Measurements from ENCODE around the gene TCF7L1. TPM values are rescaled to one million over a fixed set of nuclear protein-coding genes. Genes with fewer than 3 reads are reported as not detected.

The TCF7L1 gene
- total RNA-seq, 2 donors from 2014 or later = 71.9 to 73.3 TPM

GRCh38 chr2:85309699-85310321 lies 176.6 kb downstream of the TCF7L1 start:
- DNase-seq = no peak
- WGBS, 2 experiments (ENCODE audit: insufficient coverage in 1 of 2, insufficient read length in 1 of 2) = 86 to 87% methylated on average over 14 to 19 of the region's 19 CpGs
- no peak overlapping the region for H3K27ac Mint-ChIP-seq
- peaks cover 6% of the 10 kb centered on the region for H3K4me1 Mint-ChIP-seq
- no peaks in the 10 kb centered on the region for H3K27me3 Mint-ChIP-seq (ENCODE audit: insufficient read depth)
- Histone ChIP-seq H3K9ac (ENCODE audit: extremely low read depth, low read length, poor library complexity, severe bottlenecking) (no peak overlapping the region), H3K27ac (ENCODE audit: low read depth, low read length) (no peak overlapping the region), H3K9me3 (ENCODE audit: control insufficient read depth, low read length) (no peaks in the 10 kb centered on the region), H3K4me3 (ENCODE audit: low read length) (no peak overlapping the region), H3K36me3 (ENCODE audit: control insufficient read depth, insufficient read depth, low read length) (peaks cover 47% of the 10 kb centered on the region), H3K27me3 (ENCODE audit: control insufficient read depth, insufficient read depth, low read length, poor library complexity, severe bottlenecking) (no peaks in the 10 kb centered on the region), H3K4me1 (ENCODE audit: control insufficient read depth, insufficient read depth, low read length) (no peaks in the 10 kb centered on the region)
- peaks cover 47% of the 10 kb centered on the region for H3K36me3 Mint-ChIP-seq (ENCODE audit: low read depth)
- H3K9me3 Mint-ChIP-seq = no peaks in the 10 kb centered on the region
- no peak for TF ChIP-seq CTCF (conservative IDR thresholded peaks at IDR 0.05)
- H3K4me3 Mint-ChIP-seq = no peak overlapping the region

GRCh38 chr2:85310330-85310729 lies 177.1 kb downstream of the TCF7L1 start:
- no peaks in the 10 kb centered on the region for H3K9me3 ChIP-seq (ENCODE audit: control insufficient read depth, low read length)
- no peak for TF ChIP-seq CTCF (conservative IDR thresholded peaks at IDR 0.05)
- Mint-ChIP-seq H3K9me3 (no peaks in the 10 kb centered on the region), H3K36me3 (ENCODE audit: low read depth) (peaks cover 42% of the 10 kb centered on the region), H3K4me1 (peaks cover 6% of the 10 kb centered on the region), H3K27ac (no peak overlapping the region), H3K27me3 (ENCODE audit: insufficient read depth) (no peaks in the 10 kb centered on the region), H3K4me3 (no peak overlapping the region)
- no peak overlapping the region for H3K4me3 ChIP-seq (ENCODE audit: low read length)
- H3K4me1 ChIP-seq (ENCODE audit: control insufficient read depth, insufficient read depth, low read length) = no peaks in the 10 kb centered on the region
- peaks cover 42% of the 10 kb centered on the region for H3K36me3 ChIP-seq (ENCODE audit: control insufficient read depth, insufficient read depth, low read length)
- no peak for DNase-seq
- H3K27ac ChIP-seq (ENCODE audit: low read depth, low read length) = no peak overlapping the region
- H3K27me3 ChIP-seq (ENCODE audit: control insufficient read depth, insufficient read depth, low read length, poor library complexity, severe bottlenecking) = no peaks in the 10 kb centered on the region
- 88 to 93% methylated on average over 3 of the region's 3 CpGs for WGBS, 2 experiments (ENCODE audit: insufficient coverage in 1 of 2, insufficient read length in 1 of 2)
- H3K9ac ChIP-seq (ENCODE audit: extremely low read depth, low read length, poor library complexity, severe bottlenecking) = no peak overlapping the region

- H3K36me3 Mint-ChIP-seq (ENCODE audit: low read depth) = peaks cover 31% of the 10 kb centered on the region
- no peak overlapping the region for H3K9ac ChIP-seq (ENCODE audit: extremely low read depth, low read length, poor library complexity, severe bottlenecking)
- H3K27me3 Mint-ChIP-seq (ENCODE audit: insufficient read depth) = no peaks in the 10 kb centered on the region
- H3K4me3 ChIP-seq (ENCODE audit: low read length) = no peak overlapping the region
- no peaks in the 10 kb centered on the region for H3K9me3 ChIP-seq (ENCODE audit: control insufficient read depth, low read length)
- TF ChIP-seq CTCF (conservative IDR thresholded peaks at IDR 0.05) = no peak
- DNase-seq = no peak
- H3K4me1 ChIP-seq (ENCODE audit: control insufficient read depth, insufficient read depth, low read length) = no peaks in the 10 kb centered on the region
- no peak overlapping the region for H3K27ac Mint-ChIP-seq
- H3K27ac ChIP-seq (ENCODE audit: low read depth, low read length) = no peak overlapping the region
- peaks cover 6% of the 10 kb centered on the region for H3K4me1 Mint-ChIP-seq
- no peak overlapping the region for H3K4me3 Mint-ChIP-seq
- no peaks in the 10 kb centered on the region for H3K9me3 Mint-ChIP-seq
- peaks cover 32% of the 10 kb centered on the region for H3K36me3 ChIP-seq (ENCODE audit: control insufficient read depth, insufficient read depth, low read length)
- WGBS, 2 experiments (ENCODE audit: insufficient coverage in 1 of 2, insufficient read length in 1 of 2) = 92 to 96% methylated on average over 6 to 7 of the region's 7 CpGs
- no peaks in the 10 kb centered on the region for H3K27me3 ChIP-seq (ENCODE audit: control insufficient read depth, insufficient read depth, low read length, poor library complexity, severe bottlenecking)
Measured at GRCh38 chr2:85312404-85312803, 179.2 kb downstream of the TCF7L1 start.

Measured in endodermal cell (in vitro differentiated cells).